SK-N-MC (cell line): ENCODE results near the gene TXLNG.

Source experiments
- EZH2 ChIP-seq: fragments of 200-600 bp; sonication (generic); IDR thresholded peaks from one replicate; pipeline ENCODE4 v1.6.1; 2017; ENCODE audit warnings: antibody characterized with exemption
- POLR2AphosphoS5 ChIP-seq: IDR thresholded peaks from 2 replicates; pipeline ENCODE4 v1.6.1; 2012; ENCODE audit warnings: mild to moderate bottlenecking, low read depth, low read length, borderline replicate concordance

- TF ChIP-seq EZH2, result no peak
- no peak for TF ChIP-seq POLR2AphosphoS5
These were observed 83.3 kb downstream of the TXLNG start for GRCh38 chrX:16869393-16870094.
